ENCODE measurements around the gene CTSW. TPM values are rescaled to one million over a fixed set of nuclear protein-coding genes. Genes with fewer than 3 reads are reported as not detected.

CTSW gene
- total RNA-seq, 2 experiments from 2014 or later: 11.1 to 13.2 TPM

DNA sequence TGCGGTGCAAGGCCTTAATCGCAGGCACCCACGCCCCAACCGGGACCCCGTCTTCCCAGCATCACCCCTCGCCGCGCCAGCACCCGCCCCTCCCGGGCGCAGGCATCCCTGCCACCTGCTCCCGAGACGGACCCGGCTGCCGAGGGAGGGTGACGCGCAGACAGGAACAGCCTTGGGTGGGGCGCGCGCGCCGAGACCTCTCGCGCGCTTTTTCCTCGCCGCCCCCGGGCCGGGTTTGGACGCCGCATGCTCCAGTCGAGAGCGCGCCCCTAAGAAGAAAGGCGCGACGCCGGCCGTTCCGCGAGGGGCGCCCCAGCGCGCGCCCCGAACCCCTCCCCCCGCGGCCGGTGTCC lies 22.2 kb upstream of the CTSW start:
- ChIA-PET CTCF (interaction anchor here (1.2 to 10.5 kb wide), 3 partner anchors 30 to 145 kb away, joined by 3 to 277 read pairs (median 33); partner anchors contain the start of genes AP5B1, BANF1, CCDC85B and EIF1AD), POLR2A (interaction anchor here (2.0 to 5.0 kb wide), 5 partner anchors 13 to 243 kb away, joined by 7 to 95 read pairs (median 17); partner anchors contain the start of genes CCDC85B, FIBP and PCNX3)
- Mint-ChIP-seq H3K4me1 (ENCODE audit: low read depth) (peaks cover 46% of the 10 kb centered on the region), H3K27ac (peak overlapping the region; percentile 82), H3K27me3 (no peaks in the 10 kb centered on the region), H3K4me3 (peak overlapping the region; percentile 88), H3K9me3 (no peaks in the 10 kb centered on the region), H3K36me3 (peaks cover 56% of the 10 kb centered on the region)
- intact Hi-C loops (cut with micrococcal nuclease): no loop called here
- DNase-seq: peak; percentile 70

DNA sequence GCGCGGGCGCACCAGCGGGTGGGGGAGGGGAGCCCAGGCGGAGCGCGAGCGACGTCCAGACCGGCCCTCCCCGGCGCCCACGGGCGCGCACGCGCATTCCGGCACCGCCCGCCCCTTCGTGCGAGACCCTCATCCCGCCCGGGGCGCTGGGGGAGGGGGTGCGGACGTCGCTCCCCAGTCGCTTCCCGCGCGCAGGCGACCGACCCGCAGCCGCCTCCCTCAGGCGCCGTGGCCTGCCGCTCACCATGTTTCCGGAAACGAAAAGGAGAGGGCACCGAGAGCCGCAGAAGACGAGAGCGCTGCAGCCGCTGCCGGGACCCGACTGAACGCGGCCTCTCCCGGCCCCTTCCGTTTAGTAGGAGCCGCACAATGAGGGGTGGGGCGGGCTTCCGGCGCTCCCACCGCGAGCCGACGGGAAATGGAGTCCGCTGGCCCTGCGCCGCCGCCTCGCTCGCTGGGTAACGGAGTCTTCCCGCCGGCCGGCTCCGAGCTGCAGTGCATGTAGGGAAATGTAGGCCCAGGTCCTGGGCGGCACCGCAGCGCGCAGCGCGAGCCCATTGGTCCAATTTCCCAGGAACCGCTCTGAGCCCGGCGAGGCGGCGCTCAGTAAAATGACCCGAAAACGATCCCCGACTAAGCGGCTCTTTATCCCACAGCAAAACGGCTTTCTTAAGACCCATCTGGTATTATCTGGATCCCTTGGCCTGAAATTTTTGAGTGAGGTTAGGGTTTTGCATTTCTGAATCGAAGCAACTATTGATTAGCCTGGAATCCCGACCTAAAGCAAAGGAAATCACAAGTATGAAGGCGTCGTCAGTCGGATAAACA lies 21.6 kb upstream of the CTSW start, which contains the start of gene CFL1:
TSS of gene CFL1 (minus strand) at position 328 of the 828 bp plus-strand sequence. CDS start at position 247, 81 bp downstream.
- Mint-ChIP-seq H3K4me3 (peak within 1 kb of the TSS; percentile 98), H3K27me3 (no peaks in the 10 kb centered on the region), H3K4me1 (ENCODE audit: low read depth) (peaks cover 49% of the 10 kb centered on the region), H3K9me3 (no peaks in the 10 kb centered on the region), H3K27ac (peak within 1 kb of the TSS; percentile 99), H3K36me3 (peaks cover 57% of the 10 kb centered on the region)
- intact Hi-C loops (cut with micrococcal nuclease): loop anchor here (1.0 to 2.0 kb wide), 6 partner anchors 15 to 283 kb away; partner anchors contain the start of genes BANF1, C11orf68, DRAP1 and EFEMP2
- ChIA-PET POLR2A (interaction anchor here (0.7 to 5.0 kb wide), 11 partner anchors 12 to 347 kb away, joined by 3 to 95 read pairs (median 8); partner anchors contain the start of genes CCDC85B, FIBP, PCNX3 and ZNRD2), CTCF (interaction anchor here (1.2 to 10.5 kb wide), 8 partner anchors 13 to 164 kb away, joined by 3 to 277 read pairs (median 22); partner anchors contain the start of genes AP5B1, BANF1, CCDC85B and CTSW)
- DNase-seq: peak; percentile 99

DNA sequence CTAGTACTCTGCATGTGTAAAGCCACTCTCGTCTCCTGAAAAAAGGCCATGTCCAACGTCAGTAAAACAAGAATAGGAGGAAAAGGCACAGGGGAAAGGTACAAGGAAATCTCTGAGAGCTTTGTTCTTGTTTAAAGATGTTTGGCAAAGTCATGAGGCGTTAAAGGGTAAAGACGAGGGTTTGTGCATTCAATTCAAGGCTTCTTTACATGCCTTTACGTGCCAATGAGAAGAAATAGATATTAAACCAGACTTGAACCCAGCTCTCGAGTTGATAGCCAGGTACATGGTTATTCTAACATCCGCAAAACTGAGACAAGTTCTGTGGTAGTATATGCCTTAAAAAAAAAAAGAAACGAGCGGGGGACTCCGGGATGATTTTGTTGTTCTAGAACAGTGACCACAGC lies 21.0 kb upstream of the CTSW start:
- ChIA-PET POLR2A (interaction anchor here (0.7 to 5.0 kb wide), 13 partner anchors 12 to 348 kb away, joined by 3 to 95 read pairs (median 7); partner anchors contain the start of genes CCDC85B, FIBP, KAT5 and PCNX3), CTCF (interaction anchor here (1.2 to 10.5 kb wide), 11 partner anchors 7 to 164 kb away, joined by 3 to 277 read pairs (median 22); partner anchors contain the start of genes AP5B1, BANF1, CCDC85B and CTSW)
- Mint-ChIP-seq H3K9me3 (no peaks in the 10 kb centered on the region), H3K4me3 (peak overlapping the region; percentile 98), H3K27me3 (no peaks in the 10 kb centered on the region), H3K36me3 (peaks cover 56% of the 10 kb centered on the region), H3K4me1 (ENCODE audit: low read depth) (peaks cover 48% of the 10 kb centered on the region), H3K27ac (peak overlapping the region; percentile 99)
- DNase-seq: no peak
- intact Hi-C loops (cut with micrococcal nuclease): loop anchor here (1.0 to 2.0 kb wide), 10 partner anchors 14 to 476 kb away; partner anchors contain the start of genes BANF1, C11orf68, DRAP1 and EFEMP2

DNA sequence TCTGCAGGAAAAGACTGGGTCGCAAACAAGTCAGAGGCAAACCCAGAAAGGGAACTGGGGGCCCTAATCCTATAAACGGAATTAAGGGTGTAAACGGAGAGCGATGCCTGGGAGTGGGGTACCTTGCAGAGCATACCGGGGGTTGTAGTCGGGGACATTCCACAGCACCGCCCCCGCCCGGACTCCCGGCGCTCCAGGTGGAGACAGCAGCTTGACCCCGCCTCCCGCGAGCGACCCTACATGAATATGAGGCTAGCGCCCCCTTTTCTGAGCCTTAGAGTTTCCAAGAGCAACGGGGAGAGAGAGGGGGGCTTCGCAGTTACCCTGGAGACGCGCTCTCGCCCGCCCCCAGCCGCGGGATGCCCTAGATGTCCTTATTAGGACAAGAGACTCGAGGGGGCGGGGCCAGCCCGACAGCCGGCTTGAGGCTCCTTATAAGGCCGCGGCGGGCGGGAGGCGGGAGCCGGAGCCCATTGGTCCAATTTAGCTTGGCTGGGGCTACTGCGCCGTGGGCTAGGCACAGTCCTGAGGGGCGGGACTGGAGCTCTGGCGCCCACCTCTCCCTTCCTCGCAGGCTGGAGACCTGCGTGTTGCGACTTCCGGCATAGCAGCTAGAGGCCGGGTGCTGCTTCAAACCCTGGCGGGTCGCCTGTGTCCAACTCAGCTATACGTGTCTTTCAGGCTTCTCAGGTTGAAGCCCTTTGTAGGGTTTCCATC lies 20.4 kb upstream of the CTSW start:
- DNase-seq: peak; percentile 99
- Mint-ChIP-seq H3K4me1 (ENCODE audit: low read depth) (peaks cover 43% of the 10 kb centered on the region), H3K4me3 (peak overlapping the region; percentile 98), H3K36me3 (peaks cover 54% of the 10 kb centered on the region), H3K27ac (peak overlapping the region; percentile 99), H3K9me3 (no peaks in the 10 kb centered on the region), H3K27me3 (no peaks in the 10 kb centered on the region)
- intact Hi-C loops (cut with micrococcal nuclease): loop anchor here (1.0 to 2.0 kb wide), 6 partner anchors 14 to 477 kb away; partner anchors contain the start of genes EFEMP2, KAT5, RAB1B and SLC25A45
- ChIA-PET CTCF (interaction anchor here (0.6 to 10.5 kb wide), 34 partner anchors 8 to 524 kb away, joined by 3 to 277 read pairs (median 6); partner anchors contain the start of genes AP5B1, BANF1, CCDC85B and CTSW), POLR2A (interaction anchor here (0.7 to 5.0 kb wide), 20 partner anchors 9 to 348 kb away, joined by 3 to 95 read pairs (median 7); partner anchors contain the start of genes CCDC85B, FIBP, KAT5 and PCNX3)

DNA sequence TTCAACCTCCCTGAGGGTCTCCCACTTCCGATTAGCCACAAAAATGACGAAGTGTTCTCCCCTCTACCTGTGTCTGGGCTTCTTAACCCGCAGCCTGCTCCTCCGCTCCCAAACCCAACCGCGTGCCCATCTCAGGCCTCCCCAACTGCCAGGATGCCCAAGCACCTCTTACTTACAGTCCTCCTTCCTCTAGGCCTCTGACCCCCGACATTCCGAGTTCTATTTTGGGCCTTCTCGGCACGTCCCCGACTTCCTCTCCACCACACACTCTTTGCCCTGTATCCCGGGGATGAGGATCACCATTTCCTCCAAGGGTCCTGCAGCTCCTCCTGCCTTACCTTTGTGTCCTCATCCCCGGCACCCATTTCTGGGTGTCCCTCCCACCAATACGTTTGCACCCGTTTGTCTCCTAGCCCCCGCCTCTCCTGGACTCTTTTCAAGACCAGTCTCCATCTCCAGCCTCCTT lies 19.8 kb upstream of the CTSW start:
- Mint-ChIP-seq H3K9me3 (no peaks in the 10 kb centered on the region), H3K36me3 (peaks cover 50% of the 10 kb centered on the region), H3K4me1 (ENCODE audit: low read depth) (peaks cover 38% of the 10 kb centered on the region), H3K27ac (peak overlapping the region; percentile 99), H3K4me3 (peak overlapping the region; percentile 98), H3K27me3 (no peaks in the 10 kb centered on the region)
- CTCF ChIA-PET: interaction anchor here (0.6 to 10.5 kb wide), 38 partner anchors 8 to 284 kb away, joined by 3 to 277 read pairs (median 5); partner anchors contain the start of genes AP5B1, BANF1, CCDC85B and CTSW
- no peak for DNase-seq
- intact Hi-C loops (cut with micrococcal nuclease): loop anchor here (1.0 to 2.0 kb wide), 8 partner anchors 13 to 478 kb away; partner anchors contain the start of genes EFEMP2, FOSL1, KAT5 and RAB1B
- POLR2A ChIA-PET: interaction anchor here (0.7 to 5.0 kb wide), 19 partner anchors 10 to 290 kb away, joined by 3 to 95 read pairs (median 7); partner anchors contain the start of genes CCDC85B, FIBP, PCNX3 and RELA

DNA sequence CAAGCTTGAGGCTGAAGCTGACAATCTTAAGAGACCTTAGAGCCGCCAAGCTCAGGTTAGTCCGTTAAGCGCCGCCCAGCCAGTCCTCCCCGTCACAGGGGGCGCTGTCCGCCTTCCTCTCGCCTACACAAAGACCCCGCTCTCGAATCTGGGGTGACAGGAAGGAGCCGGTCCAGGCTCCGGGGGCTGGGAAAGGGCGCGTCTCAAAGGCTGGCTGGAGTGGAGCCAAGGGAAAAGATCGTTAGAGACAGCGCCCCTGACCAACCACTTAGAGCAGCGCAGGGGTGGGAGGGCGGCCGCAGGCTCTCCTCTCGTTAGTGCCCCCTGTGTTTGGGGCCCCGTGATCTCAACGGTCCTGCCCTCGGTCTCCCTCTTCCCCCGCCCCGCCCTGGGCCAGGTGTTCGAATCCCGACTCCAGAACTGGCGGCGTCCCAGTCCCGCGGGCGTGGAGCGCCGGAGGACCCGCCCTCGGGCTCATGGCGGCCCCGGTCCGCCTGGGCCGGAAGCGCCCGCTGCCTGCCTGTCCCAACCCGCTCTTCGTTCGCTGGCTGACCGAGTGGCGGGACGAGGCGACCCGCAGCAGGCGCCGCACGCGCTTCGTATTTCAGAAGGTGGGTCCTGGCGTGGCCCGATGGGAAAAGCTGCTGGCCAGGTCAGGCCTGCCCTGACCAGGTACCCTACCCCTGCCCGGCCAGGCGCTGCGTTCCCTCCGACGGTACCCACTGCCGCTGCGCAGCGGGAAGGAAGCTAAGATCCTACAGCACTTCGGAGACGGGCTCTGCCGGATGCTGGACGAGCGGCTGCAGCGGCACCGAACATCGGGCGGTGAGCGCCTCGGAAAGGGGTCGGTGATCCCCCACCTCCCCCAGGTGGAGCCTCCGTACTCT lies 19.1 kb upstream of the CTSW start, which contains the start of gene MUS81:
TSS of gene MUS81 (plus strand) at position 156 of the 887 bp plus-strand sequence. CDS start at position 477, 321 bp downstream.
- POLR2A ChIA-PET: interaction anchor here (0.8 to 5.0 kb wide), 19 partner anchors 10 to 258 kb away, joined by 3 to 95 read pairs (median 4); partner anchors contain the start of genes BANF1, CCDC85B, FIBP and RELA
- CTCF ChIA-PET: interaction anchor here (0.6 to 10.5 kb wide), 40 partner anchors 8 to 422 kb away, joined by 3 to 277 read pairs (median 6); partner anchors contain the start of genes AP5B1, BANF1, CCDC85B and CTSW
- DNase-seq: peak; percentile 97
- peaks cover 33% of the 10 kb centered on the region for H3K4me1 Mint-ChIP-seq (ENCODE audit: low read depth)
- H3K27me3 Mint-ChIP-seq: no peaks in the 10 kb centered on the region
- no peaks in the 10 kb centered on the region for H3K9me3 Mint-ChIP-seq
- H3K27ac Mint-ChIP-seq: peak within 1 kb of the TSS; percentile 99
- H3K4me3 Mint-ChIP-seq: peak within 1 kb of the TSS; percentile 98
- peaks cover 50% of the 10 kb centered on the region for H3K36me3 Mint-ChIP-seq
- intact Hi-C loops (cut with micrococcal nuclease): loop anchor here (1.0 kb wide), 2 partner anchors 40 to 101 kb away; partner anchors contain the start of genes FOSL1 and SART1

DNA sequence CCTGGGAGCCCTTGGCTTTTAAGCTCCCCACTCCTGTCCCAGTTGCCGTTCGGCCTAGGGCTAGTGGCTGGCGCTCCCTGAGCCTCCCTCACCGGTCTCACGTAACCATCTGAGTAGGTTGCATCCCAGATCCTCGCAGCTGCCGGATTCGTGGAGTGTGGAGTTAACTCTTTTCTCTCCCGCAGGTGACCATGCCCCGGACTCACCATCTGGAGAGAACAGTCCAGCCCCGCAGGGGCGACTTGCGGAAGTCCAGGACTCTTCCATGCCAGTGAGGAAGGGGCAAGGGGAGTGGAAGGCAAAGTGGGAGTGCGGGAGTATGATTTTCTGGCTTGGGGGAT lies 18.5 kb upstream of the CTSW start:
- Mint-ChIP-seq H3K4me3 (peak overlapping the region; percentile 98), H3K27ac (peak overlapping the region; percentile 99), H3K36me3 (peaks cover 44% of the 10 kb centered on the region), H3K9me3 (no peaks in the 10 kb centered on the region), H3K4me1 (ENCODE audit: low read depth) (peaks cover 27% of the 10 kb centered on the region), H3K27me3 (no peaks in the 10 kb centered on the region)
- intact Hi-C loops (cut with micrococcal nuclease): no loop called here
- CTCF ChIA-PET: interaction anchor here (0.6 to 10.5 kb wide), 10 partner anchors 8 to 422 kb away, joined by 3 to 277 read pairs (median 16); partner anchors contain the start of genes CCDC85B, CTSW, FIBP and KAT5
- POLR2A ChIA-PET: interaction anchor here (0.8 to 5.0 kb wide), 9 partner anchors 9 to 198 kb away, joined by 3 to 95 read pairs (median 3); partner anchors contain the start of genes BANF1, CCDC85B, FIBP and RELA
- DNase-seq: no peak

DNA sequence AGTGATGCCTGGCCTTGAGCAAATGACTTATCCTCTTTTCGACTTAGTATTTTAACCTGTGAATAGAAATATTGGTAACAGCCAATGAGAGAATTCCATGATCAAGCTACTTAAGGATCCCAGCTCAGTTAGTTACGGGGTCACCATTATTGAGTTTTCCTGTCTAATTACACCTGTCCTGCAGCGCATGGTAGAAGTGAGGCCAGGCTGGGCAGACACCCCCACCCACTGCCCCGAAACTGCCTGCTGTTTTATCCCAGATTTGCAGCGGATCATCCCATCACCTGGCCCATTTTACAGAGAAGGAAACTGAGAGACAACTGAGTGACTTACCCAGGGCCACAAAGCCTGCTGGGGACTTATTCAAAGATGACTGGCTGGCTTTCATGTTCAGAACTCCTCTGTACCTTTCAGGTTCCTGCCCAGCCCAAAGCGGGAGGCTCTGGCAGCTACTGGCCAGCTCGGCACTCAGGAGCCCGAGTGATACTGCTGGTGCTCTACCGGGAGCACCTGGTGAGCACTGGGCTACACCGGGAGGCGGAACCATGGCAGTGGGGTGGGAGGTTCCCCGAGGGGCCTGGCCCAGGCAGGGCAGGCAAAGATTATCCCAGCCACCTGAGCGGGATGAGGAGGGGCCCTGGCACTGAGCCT lies 18.0 kb upstream of the CTSW start:
- Mint-ChIP-seq H3K9me3 (no peaks in the 10 kb centered on the region), H3K27ac (peak overlapping the region; percentile 99), H3K4me3 (peak overlapping the region; percentile 98), H3K4me1 (ENCODE audit: low read depth) (peaks cover 22% of the 10 kb centered on the region), H3K36me3 (peaks cover 40% of the 10 kb centered on the region), H3K27me3 (no peaks in the 10 kb centered on the region)
- POLR2A ChIA-PET: interaction anchor here (0.8 to 5.0 kb wide), 8 partner anchors 9 to 199 kb away, joined by 3 to 95 read pairs (median 6); partner anchors contain the start of genes BANF1, CCDC85B, FIBP and RELA
- CTCF ChIA-PET: interaction anchor here (1.0 to 10.5 kb wide), 7 partner anchors 8 to 183 kb away, joined by 5 to 277 read pairs (median 11); partner anchors contain the start of genes CCDC85B, CTSW and FIBP
- intact Hi-C loops (cut with micrococcal nuclease): no loop called here
- DNase-seq: no peak

DNA sequence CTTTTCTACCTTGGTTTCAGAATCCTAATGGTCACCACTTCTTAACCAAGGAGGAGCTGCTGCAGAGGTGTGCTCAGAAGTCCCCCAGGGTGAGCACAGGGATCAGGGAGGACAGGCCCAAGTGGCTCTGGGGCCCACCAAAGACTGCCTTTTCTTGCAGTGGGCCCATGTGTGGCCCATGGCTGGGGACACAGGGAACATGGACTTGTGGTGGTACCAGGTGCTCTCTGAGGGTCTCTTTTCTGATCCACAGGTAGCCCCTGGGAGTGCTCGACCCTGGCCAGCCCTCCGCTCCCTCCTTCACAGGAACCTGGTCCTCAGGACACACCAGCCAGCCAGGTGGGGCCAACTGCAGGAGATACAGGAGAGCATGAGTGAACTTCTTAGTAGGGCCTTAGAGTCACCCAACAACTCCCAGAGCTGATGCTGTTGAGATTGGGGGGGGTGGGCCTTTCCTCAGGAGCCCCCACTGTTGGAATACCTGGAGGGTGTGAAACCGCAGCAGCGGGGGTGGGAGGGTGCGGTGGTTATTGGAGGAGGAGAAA lies 17.4 kb upstream of the CTSW start:
- H3K4me3 Mint-ChIP-seq: peak overlapping the region; percentile 20
- POLR2A ChIA-PET: no interaction called here
- DNase-seq: no peak

More for the DNA sequence above, 17.4 kb upstream of the CTSW start:
- Mint-ChIP-seq H3K27ac (no peak overlapping the region), H3K4me1 (ENCODE audit: low read depth) (peaks cover 19% of the 10 kb centered on the region), H3K36me3 (peaks cover 41% of the 10 kb centered on the region), H3K27me3 (no peaks in the 10 kb centered on the region), H3K9me3 (no peaks in the 10 kb centered on the region)
- CTCF ChIA-PET: interaction anchor here (3.6 to 10.5 kb wide), 2 partner anchors 11 to 25 kb away, joined by 26 to 277 read pairs; partner anchors contain the start of genes CCDC85B and FIBP
- intact Hi-C loops (cut with micrococcal nuclease): no loop called here

Measured in activated CD4-positive, alpha-beta memory T cell treated with anti-CD3 and anti-CD28 coated beads for 36 hours (primary cell).